Fibroblast of lung (primary cell): ENCODE measurements around the gene SMARCA5.

Experiments used
- EZH2 ChIP-seq: IDR thresholded peaks from 2 replicates; pipeline ENCODE4 v1.5.1; 2012; ENCODE audit warnings: low read length, control low read depth, mild to moderate bottlenecking; ENCODE audit errors: missing control alignments
- TF ChIP-seq, protein P1 (sequence below), 2 donors: IDR thresholded peaks in 1 of 2; conservative IDR thresholded peaks in 1 of 2; 1 replicate in 1 of 2; 2 replicates in 1 of 2; pipeline ENCODE4 v1.5.1; 2011 to 2012; ENCODE audit warnings: low read length in 2 of 2, control low read depth in 1 of 2, inconsistent platforms in 1 of 2, low read depth in 1 of 2, mild to moderate bottlenecking in 1 of 2

DNA sequence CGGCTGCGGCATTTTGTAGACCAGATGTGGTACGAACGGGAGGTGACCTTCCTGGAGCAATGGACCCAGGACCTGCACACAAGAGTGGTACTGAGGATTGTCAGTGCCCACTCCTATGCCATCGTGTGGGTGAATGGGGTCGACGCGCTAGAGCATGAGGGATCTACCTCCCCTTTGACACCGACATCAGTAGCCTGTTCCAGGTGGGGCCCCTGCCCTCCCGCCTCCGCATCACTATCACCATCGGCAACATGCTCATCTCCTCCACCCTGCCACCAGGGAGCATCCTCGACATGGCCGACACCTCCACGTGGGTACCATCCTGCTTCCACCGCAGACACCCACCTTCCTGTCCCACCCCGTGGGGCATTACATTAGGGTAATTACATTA is 46.2 kb downstream of the SMARCA5 start:
- TF ChIP-seq, protein P1, sequence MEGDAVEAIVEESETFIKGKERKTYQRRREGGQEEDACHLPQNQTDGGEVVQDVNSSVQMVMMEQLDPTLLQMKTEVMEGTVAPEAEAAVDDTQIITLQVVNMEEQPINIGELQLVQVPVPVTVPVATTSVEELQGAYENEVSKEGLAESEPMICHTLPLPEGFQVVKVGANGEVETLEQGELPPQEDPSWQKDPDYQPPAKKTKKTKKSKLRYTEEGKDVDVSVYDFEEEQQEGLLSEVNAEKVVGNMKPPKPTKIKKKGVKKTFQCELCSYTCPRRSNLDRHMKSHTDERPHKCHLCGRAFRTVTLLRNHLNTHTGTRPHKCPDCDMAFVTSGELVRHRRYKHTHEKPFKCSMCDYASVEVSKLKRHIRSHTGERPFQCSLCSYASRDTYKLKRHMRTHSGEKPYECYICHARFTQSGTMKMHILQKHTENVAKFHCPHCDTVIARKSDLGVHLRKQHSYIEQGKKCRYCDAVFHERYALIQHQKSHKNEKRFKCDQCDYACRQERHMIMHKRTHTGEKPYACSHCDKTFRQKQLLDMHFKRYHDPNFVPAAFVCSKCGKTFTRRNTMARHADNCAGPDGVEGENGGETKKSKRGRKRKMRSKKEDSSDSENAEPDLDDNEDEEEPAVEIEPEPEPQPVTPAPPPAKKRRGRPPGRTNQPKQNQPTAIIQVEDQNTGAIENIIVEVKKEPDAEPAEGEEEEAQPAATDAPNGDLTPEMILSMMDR (conservative IDR thresholded peaks at IDR 0.05 in 1 of 2, IDR thresholded peaks at IDR 0.05 in 1 of 2; ENCODE audit: low read depth in 1 of 2, low read length in 2 of 2) = no peak
- no peak for TF ChIP-seq EZH2
